ENCODE data around the gene EFCAB13. TPM values are rescaled to one million over a fixed set of nuclear protein-coding genes. Genes with fewer than 3 reads are reported as not detected.

The EFCAB13 gene
- total RNA-seq, 1 donor, result 3.9 TPM

- no peak for DNase-seq (ENCODE audit: low read depth)
- TF ChIP-seq CTCF (IDR thresholded peaks at IDR 0.05; ENCODE audit: insufficient read depth, low read depth, low read length), result no peak
- H3K4me3 ChIP-seq (ENCODE audit: low read depth, low read length), result no peak overlapping the region
Observed at GRCh38 chr17:47287068-47287467, 36.7 kb upstream of the EFCAB13 start.

- no peak for DNase-seq (ENCODE audit: low read depth)
- TF ChIP-seq CTCF (IDR thresholded peaks at IDR 0.05; ENCODE audit: insufficient read depth, low read depth, low read length), result no peak
- no peak overlapping the region for H3K4me3 ChIP-seq (ENCODE audit: low read depth, low read length)
Observed at GRCh38 chr17:47287639-47288038, 36.1 kb upstream of the EFCAB13 start.

GRCh38 chr17:47288531-47289116 is 35.1 kb upstream of the EFCAB13 start:
- DNase-seq (ENCODE audit: low read depth), result no peak
- TF ChIP-seq CTCF (IDR thresholded peaks at IDR 0.05; ENCODE audit: insufficient read depth, low read depth, low read length), result no peak
- no peak overlapping the region for H3K4me3 ChIP-seq (ENCODE audit: low read depth, low read length)

GRCh38 chr17:47289302-47289701 is 34.5 kb upstream of the EFCAB13 start:
- no peak for DNase-seq (ENCODE audit: low read depth)
- no peak overlapping the region for H3K4me3 ChIP-seq (ENCODE audit: low read depth, low read length)
- TF ChIP-seq CTCF (IDR thresholded peaks at IDR 0.05; ENCODE audit: insufficient read depth, low read depth, low read length), result no peak

- no peak for TF ChIP-seq CTCF (IDR thresholded peaks at IDR 0.05; ENCODE audit: insufficient read depth, low read depth, low read length)
- no peak overlapping the region for H3K4me3 ChIP-seq (ENCODE audit: low read depth, low read length)
- no peak for DNase-seq (ENCODE audit: low read depth)
Observed at GRCh38 chr17:47290870-47291241, 32.9 kb upstream of the EFCAB13 start.

GRCh38 chr17:47291242-47291873 is 32.4 kb upstream of the EFCAB13 start:
- no peak for TF ChIP-seq CTCF (IDR thresholded peaks at IDR 0.05; ENCODE audit: insufficient read depth, low read depth, low read length)
- DNase-seq (ENCODE audit: low read depth), result no peak

GRCh38 chr17:47292206-47292605 is 31.5 kb upstream of the EFCAB13 start:
- DNase-seq (ENCODE audit: low read depth), result no peak
- no peak overlapping the region for H3K4me3 ChIP-seq (ENCODE audit: low read depth, low read length)
- no peak for TF ChIP-seq CTCF (IDR thresholded peaks at IDR 0.05; ENCODE audit: insufficient read depth, low read depth, low read length)

More at GRCh38 chr17:47291242-47291873, 32.4 kb upstream of the EFCAB13 start:
- H3K4me3 ChIP-seq (ENCODE audit: low read depth, low read length), result no peak overlapping the region

Data from fibroblast of villous mesenchyme (primary cell).